Ramos (cell line): ENCODE data around the gene AEBP1.

ENCODE experiments used
- in situ Hi-C: fragments of 300-500 bp; cut with MboI; formaldehyde crosslinking; loops from one replicate; pipeline ENCODE4 v1.14.3; 2022; ENCODE audit warnings: low sequenced_read_pairs; ENCODE audit not compliant: unreplicated experiment

Gene AEBP1

GRCh38 chr7:44162785-44163395 lies 58.7 kb downstream of the AEBP1 start:
- in situ Hi-C loops: no loop called here

GRCh38 chr7:44163591-44163990 lies 59.4 kb downstream of the AEBP1 start:
- in situ Hi-C loops: no loop called here
